Activated T-cell treated with anti-CD3 and anti-CD28 coated beads for 4 hours (primary cell): ENCODE results near the gene P2RX5.
"Not testable (repeated sequence)": the region's sequence is repeated elsewhere in the genome, so short reads cannot be mapped to it uniquely, and the experiment has no call there.

Source experiments
- DNase-seq: peaks from one replicate; pipeline ENCODE4 v3.0.0-alpha.2; 2020

The P2RX5 gene

DNA sequence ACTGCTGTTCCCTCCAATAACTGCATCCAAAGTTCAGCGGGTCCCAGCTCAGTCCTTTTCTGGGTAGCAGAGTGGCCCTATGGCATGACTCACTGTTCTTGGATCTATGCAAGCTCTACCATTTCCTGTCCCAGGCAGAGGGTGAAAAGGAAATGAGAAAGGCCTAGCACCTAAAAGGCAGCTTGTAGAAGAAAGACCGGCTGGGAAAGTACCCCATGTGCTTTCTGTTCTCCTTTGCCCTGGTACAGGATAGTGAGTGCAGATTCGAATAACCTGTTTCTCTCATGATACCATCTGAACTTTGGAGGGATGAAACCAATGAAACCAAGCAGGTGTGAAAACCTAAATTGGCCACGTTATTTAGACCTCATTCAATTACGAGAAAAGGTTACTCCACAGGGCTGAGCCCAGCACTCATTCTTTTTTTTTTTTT, 15.0 kb upstream of the P2RX5 start:
- DNase-seq, result peak; percentile 52

DNA sequence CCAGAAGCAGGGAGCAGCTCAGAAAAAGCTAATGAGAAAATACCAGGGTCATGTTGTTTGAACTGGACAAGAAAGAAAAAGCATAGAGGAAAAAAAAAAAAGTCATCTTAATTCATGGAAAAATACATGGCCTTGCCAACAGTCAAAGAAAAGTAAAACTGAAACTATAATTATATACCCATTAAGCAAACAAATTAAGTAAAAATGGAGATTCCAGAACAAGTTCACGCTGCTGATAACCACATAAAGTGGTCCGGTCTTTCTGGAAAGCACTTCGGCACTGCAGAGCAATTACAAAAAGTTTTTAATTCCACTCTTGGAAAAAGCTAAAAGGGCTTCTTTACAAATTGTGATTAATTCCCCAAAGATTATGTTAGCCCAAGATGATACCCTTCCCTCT, 12.4 kb upstream of the P2RX5 start:
- no peak for DNase-seq

DNA sequence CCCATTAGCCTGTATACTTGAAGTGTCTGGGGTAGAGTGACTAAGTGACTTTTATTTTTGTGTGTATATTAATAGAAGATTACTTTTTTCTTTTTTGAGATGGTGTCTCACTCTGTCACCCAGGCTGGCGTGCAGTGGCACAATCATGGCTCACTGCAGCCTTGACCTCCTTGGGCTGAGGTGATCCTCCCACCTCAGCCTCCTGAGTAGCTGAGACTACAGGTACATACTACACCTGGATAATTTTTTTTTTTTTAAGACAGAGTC, 9.7 kb upstream of the P2RX5 start:
- not testable (repeated sequence) for DNase-seq

DNA sequence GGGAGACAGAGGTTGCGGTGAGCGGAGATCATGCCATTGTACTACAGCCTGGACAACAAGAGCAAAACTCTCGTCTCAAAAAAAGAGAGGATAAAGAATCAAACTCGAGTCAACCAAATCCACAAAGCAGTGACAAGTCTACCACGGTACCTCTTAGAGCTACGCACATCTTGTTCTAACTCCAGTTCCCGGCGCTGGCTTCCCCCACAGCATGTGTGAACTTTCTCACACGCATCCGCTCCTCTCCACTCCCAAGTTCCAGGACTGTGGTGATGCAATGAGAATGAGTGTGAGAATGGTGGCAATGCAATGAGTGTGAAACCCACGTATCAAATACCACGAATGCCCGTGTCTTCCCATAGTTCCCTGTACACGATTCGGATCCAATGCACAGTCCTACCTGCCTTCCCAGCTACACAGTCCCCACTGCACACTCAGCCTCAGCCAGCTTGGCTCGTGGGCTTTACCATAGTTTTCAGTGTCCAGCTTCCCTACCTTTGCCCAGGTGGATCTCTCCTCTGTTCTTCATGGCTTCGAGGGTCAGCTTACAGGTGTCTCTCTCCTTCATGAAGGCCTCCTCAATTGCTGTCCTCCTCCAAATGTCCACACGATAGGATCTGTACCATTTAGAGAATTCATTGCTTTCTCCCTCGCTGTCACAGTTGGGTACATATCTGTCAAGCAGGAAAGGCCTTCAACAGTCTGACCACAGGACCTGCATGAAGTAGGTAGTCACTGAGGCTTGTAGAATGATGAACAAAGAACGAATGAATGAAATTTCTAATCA, 9.2 kb upstream of the P2RX5 start:
- no peak for DNase-seq

DNA sequence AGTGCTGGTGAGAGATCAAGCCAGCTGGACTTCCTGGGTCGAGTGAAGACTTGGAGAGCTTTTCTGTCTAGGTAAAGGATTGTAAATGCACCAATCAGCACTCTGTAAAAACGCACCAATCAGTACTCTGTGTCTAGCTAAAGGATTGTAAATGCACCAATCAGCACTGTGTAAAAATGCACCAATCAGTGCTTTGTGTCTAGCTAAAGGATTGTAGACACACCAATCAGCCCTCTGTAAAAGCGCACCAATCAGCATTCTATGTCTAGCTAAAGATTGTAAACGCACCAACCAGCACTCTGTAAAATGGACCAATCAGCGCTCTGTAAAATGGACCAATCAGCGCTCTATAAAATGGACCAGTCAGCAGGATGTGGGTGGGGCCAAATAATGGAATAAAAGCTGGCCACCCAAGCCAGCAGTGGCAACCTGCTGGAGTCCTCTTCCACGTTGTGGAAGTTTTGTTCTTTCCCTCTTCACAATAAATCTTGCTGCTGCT, 6.1 kb upstream of the P2RX5 start:
- DNase-seq, result not testable (repeated sequence)

DNA sequence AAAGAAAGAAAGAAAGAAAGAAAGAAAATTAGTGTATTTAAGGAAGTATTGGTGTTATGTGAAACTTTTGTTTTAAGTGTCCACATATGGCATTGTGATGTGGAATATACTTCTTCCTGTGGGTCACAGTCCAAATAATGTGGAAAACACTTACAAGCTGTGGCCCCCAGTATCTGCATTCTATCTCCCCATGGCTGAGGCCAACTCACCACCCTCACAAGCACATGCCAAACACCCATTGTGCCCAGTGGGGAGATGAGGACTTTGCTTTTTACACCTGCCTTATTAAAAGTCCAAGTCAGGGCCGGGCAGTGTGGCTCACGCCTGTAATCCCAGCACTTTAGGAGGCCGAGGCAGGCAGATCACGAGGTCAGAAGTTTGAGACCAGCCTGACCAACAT, 4.0 kb upstream of the P2RX5 start:
- DNase-seq, result no peak

DNA sequence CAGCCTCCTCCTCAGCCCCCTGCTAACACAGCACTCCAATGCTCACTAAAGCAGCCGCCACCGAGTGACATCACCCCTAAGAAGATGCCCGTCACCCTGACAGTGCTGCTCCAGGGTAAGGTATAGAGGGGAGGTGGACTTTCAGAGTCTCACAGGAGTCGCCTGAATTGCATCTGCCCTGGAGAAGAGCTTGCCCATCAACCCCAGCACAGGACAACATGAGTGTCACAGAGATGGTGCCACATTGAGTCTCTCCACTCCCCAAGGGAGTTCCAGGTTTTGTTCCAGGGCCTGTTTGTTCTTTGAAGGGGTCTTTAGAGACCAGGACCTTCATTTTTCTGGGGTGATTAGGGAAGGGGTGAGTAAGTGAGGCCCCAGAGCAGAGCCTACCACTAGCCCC, 2.2 kb upstream of the P2RX5 start:
- DNase-seq, result no peak

DNA sequence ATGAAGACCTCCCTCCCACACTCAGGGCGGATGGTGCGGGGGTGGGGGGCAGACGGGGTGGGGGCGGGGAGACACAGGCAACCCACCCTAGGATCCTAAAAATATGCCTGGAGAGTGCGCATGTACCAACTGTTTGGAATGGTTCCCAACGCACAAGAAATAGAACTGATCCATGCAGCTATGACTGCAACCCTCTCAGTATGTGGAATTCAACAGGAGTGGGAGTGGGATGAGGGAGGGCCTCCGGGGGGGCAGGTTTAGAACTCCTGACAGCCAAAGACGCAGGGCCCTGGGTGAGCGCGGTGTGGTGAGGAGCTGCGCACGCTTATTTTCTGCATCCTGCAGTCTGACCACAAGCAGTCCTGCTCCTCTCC, 1.1 kb upstream of the P2RX5 start:
- DNase-seq, result no peak

DNA sequence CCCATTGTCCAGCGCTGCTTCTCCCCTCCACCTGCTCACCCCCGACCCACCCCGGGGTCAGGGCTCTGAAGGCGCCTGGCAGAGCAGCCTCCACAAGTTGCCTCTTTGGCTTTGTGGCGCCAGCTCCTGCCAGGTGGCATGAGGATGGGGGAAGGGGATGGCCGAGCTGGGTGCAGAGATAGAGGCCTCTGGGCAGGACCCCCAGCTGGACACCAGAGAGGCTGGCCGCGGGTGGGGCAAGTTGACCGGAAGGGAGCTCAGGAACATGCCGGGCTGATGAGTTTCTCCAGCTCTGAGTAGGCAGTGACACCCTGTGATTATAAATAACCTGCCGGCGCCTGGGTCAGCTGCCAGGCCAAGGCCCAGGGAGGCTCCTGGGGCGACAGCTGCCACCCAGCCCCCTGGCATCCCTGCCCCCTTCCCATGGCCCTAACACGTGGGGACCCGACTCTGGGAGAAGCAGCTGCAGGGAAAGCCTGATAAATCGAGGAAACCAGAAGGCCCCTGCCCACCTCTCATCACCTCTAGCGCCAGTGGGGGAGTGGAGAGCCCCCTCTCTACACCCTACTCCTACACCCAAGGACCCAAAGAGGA, 729 bp downstream of the P2RX5 start:
- no peak for DNase-seq

DNA sequence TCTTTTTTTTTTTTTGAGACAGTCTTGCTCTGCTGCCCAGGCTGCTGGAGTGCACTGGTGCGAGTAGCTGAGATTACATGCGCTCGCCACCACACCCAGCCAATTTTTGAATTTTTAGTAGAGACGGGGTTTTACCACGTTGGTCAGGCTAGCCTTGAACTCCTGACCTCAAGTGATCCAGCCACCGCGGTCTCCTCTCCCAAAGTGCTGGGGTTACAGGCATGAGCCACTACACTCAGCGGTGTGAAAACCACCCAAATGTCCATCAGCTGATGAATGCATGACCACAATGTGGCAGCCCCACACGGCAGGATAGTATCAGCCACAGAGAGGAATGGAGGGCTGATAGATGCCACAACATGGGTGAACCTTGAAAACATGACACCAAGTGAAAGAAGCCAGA, 2.1 kb downstream of the P2RX5 start:
- no peak for DNase-seq

DNA sequence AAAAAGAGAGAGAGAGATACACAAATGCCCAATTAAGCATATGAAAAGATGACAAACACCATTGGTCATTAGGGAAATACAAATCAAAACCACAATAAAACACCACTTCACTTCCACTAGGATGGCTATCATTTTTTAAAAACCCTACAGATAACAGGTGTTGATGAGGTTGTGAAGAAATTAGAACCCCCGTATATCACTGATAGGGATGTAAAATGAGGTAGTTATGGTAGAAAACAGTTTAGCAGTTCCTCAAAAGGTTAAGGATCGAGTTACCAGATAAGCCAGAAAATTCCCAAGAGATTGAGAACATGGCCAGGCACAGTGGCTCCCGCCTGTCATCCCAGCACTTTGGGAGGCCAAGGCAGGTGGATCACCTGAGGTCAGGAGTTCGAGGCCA, 2.8 kb downstream of the P2RX5 start:
- no peak for DNase-seq

DNA sequence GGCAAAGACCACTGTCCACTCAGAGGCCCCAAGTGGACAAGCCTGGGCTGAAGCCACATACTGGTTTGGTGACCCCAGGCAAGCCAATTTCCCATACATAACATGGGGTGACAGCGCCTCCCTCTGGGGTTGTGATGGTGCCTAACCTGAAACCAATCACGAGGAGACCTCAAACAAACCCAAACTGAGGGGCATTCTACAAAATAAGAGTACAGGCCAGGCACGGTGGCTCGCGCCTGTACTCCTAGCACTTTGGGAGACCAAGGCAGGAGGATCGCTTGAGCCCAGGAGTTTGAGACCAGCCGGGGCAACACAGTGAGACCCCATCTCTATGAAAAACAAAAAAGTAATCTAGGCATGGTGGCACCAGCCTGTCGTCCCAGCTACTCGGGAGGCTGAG, 3.6 kb downstream of the P2RX5 start:
- DNase-seq, result no peak

DNA sequence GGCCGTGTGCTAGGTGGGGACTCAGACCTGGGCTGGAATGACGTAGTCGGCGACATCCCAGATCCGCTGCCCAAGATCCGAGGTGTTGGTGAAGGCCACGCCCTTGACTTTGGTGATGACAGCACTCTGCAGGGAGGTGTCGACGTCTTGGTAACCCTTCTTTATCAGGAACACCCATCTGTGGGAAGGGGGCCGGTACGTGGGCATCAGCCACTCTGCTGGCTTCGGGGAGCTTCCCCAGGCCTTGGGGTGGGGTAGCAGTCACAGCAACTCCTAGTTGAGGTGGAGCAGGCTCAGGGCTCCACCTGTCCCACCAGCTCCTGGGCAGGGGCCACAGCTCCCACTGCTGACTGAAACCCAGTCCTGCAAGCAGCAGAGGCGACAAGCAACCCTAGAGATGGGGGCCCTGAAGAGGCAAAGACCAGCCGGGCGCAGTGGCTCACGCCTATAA, 4.3 kb downstream of the P2RX5 start:
- no peak for DNase-seq

DNA sequence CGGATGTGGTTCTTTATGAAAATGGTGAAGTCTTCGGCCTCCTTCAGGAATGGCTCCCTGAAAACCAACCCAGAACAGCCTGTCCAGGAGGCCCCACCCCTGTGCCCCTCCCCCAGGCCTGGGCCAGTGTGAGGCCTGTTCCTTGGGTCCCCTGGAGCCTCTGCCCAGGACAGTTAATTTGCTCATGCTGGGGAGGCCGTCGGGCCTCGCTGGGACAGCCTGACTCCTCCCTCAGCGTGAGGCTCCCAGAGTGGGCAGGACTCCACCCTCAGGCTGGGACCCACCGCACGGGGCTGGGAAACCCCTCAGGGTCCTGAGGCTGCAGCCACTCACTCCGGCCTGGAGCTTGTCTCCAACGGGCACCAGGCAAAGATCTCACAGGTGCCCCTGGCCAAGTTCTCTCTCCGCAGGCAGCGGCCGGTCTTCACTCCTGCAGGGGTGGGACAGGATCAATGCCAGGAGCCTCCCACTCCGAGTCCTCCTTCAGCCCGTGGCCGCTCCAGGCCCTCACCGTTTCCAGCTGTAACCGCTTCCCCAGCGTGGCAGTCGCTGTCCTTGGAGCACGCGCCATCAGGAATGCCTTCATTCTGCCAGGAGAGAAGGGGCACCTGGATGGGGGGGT, 5.8 kb downstream of the P2RX5 start:
- DNase-seq, result no peak

DNA sequence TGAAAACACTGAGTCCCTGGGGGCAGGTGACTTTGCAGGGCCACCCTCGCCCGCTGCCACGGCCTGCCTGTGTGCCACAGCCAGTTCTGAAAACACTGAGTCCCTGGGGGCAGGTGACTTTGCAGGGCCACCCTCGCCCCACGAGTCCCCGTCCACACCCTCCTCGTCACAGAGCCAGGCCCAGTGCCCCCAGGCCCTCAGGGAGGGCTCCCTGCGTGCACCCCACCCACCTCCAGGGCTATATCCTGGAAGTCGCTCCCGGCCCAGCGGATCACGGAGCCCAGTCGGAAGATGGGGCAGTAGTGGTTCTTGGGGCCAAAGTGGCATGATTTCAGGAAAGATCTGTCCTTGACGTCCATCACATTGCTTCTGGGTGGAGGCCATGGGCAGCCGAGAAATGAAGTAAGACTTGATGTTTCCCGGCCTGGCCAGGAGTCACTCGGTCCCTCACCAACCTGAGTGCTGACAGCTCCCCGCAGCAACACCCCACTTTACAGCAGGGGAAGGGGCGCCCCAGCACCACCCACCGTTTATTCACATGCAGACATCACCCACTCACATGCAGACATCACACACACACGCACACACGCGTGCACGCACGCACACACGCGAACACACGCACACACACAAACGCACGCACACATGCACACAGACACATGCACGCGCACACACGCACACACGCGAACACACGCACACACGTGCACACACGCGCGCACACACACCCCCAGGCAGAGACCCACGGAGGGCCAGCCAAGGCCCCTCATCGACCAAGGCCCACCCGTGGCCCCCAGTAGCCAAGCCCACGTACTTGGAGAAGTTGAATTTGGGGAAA, 6.5 kb downstream of the P2RX5 start:
- DNase-seq, result no peak

DNA sequence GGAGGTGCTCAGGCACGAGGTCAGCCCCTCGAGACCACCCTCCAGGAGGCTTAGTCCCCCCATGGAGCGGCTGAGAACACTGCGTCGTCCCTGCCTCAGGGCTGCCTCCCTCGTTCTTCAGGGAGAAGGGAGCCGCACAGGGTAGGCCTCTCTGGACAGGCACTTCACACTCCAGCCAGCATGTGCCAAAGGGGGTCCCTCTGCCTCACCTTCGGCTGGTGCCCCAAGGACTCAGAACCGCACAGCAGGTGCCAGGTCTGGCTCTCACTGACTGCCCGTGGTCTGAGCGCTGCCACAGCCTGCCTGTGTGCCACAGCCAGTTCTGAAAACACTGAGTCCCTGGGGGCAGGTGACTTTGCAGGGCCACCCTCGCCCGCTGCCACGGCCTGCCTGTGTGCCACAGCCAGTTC, 7.1 kb downstream of the P2RX5 start:
- DNase-seq, result no peak

DNA sequence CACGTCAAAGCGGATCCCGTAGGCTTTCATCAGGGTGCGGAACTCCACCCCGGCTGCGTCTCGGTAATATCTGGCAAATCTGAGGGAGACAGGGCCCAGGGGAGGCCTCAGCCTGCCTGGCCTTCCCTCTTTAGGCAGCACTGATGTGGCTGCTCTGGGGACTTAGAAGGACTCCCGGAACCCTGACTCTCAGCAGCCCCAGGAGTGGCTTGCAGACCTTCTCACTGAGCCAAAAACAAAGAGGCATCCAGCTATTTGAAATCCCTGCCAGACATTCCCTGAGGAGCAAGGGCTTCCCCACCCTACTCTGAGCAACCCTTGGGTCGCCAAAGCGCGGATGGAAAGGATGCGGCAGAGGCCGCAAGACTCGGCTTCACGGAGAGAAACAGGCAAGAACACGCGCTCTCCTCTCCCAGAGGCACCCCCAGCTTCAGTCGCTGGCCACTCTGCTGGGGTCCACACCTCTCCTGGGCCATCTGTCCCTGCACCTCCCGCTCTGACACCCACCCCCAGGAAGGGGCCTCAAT, 7.9 kb downstream of the P2RX5 start:
- DNase-seq, result no peak

DNA sequence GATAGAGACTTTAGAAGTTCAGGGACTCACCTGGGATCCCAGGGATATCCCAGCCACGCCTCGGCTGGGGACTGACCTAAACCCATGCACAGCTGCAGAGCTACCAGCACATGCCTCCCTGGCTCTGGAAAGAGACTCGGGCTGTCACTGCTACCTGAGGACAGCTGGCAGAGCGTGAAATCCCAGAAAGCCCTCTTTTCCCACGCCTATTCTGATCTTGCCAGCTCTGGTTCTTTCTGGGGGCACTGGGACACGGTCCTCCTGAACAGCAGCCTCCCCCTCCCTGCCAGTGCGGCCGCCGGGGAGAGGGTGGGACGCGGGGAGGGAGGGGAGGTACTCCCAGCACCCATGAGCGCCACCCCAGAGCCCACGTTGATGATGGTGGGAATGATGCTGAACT, 10.8 kb downstream of the P2RX5 start:
- no peak for DNase-seq

DNA sequence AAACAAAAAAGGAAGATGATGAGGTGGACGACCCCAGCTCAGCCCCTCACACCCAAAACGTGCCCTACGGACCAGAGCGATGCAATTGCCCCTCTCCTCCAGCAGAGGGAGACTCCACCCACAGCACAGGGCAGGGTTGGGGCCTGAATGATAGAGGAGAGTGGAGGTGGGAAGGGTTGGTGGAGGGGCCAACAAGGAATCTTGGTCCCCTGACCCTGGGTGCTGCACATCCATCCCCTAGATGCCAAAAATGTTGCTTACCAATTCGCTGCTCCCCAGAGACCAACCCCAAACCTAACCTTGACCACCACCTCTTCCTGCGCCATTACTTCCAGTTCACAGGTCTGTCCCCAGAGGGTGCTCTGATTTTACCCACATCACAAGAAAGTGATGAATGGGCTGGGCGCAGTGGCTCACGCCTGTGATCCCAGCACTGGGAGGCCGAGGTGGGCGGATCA, 12.9 kb downstream of the P2RX5 start:
- peak; percentile 51 for DNase-seq

DNA sequence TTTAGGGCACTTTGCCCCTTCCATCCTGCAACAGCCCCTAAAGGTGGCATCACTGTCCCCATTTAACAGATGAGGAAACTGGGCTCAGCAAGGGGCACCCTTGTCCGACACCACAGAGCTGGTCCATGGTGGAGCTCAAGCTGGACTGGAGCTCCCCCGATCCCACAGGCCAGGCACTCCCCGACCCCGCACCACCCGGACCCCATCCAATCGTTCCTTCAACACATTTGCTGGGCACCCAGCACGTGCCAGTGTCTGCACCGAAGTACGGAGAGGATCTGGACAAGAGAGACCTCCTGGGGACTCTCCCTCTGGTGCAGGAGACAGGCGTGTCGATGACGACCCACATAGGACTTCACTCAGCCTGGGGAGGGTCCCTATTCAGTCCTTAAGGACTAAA, 13.9 kb downstream of the P2RX5 start:
- DNase-seq, result no peak

DNA sequence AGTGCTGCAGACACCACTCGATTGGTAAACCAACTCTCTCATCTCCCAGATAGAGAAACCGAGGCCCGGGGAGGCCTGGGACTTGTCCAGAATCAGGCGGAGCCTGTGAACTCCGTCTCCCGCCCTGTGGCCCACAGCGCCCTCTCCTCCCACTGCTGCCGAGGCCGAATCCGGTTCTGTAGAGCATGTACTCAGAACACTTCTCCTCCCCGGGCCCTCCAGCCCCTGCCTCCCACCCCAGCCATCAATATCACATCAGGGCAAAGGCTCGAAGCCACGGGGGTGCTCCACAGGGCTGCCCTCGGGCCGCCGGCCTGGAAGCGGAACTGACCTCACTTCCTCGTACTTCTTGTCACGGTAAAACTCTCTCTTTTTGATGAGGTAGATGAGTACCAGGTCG, 14.4 kb downstream of the P2RX5 start:
- no peak for DNase-seq

DNA sequence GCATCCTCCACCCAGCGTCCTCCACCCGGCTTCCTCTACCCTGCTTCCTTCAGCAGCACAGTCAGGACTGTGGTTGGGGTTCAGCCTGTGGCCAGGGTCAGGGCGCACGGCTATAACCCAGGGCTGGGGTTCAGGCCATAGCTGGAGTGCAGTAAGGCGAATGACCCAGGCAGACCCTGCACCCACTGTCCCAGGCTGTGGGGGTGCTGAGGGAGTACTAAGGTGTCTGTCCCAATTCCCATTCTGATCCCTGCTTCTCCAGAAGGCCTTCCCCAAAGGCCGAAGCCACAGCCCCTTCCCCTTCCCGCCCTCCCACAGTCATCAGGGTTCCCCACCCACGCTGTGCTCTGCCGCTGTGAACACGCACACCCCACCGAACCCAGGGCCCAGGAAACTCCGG, 14.9 kb downstream of the P2RX5 start:
- no peak for DNase-seq

DNA sequence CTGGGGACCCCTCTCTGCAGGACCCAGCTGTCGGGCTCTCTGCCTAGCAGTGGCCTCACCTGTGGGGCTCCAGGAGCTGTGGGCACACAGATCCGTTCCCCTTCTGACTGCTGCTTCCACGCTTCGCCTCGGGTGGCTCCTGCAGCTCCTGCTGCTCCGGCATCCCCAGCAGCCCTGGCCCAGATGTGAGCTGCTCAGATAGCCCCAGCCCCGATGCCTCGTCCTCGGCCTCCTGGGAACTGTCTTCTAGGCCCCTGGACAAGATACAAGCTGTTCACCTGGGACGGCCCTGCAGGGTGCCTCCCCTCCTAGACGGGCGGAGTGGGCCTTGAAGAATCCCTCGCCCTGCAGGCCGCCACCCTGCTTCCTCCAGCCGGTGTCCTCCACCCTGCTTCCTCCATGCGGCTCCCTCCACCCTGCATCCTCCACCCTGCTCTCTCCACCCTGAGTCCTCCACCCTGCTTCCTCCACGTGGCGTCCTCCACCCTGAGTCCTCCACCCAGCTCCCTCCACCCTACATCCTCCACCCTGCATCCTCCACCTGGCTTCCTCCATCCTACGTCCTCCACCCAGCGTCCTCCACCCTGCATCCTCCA, 16.3 kb downstream of the P2RX5 start:
- no peak for DNase-seq
